HG03066 (cell line): ENCODE data around the gene RIPPLY2.
"Not testable (repeated sequence)": the region's sequence is repeated elsewhere in the genome, so short reads cannot be mapped to it uniquely, and the experiment has no call there.

Experiments used
- ATAC-seq: cut with Tn5 transposase; IDR thresholded peaks from one replicate; pipeline ENCODE4 v1.9.1; 2021; ENCODE audit warnings: low read depth; ENCODE audit not compliant: unreplicated experiment

The RIPPLY2 gene

GRCh38 chr6:83893024-83893423 lies 39.9 kb downstream of the RIPPLY2 start:
- no peak for ATAC-seq

GRCh38 chr6:83897094-83897493 lies 43.9 kb downstream of the RIPPLY2 start:
- not testable (repeated sequence) for ATAC-seq

GRCh38 chr6:83901624-83902023 lies 48.5 kb downstream of the RIPPLY2 start:
- ATAC-seq = no peak

- ATAC-seq = no peak
Measured at GRCh38 chr6:83904395-83904794, 51.2 kb downstream of the RIPPLY2 start.

- ATAC-seq = no peak
Measured at GRCh38 chr6:83905648-83906047, 52.5 kb downstream of the RIPPLY2 start.
